GM21786 (cell line): ENCODE results near the gene LCE2D.
"Not testable (repeated sequence)": the region's sequence is repeated elsewhere in the genome, so short reads cannot be mapped to it uniquely, and the experiment has no call there.

Source experiments
- ATAC-seq: cut with Tn5 transposase; IDR thresholded peaks from one replicate; pipeline ENCODE4 v1.9.1; 2021; ENCODE audit not compliant: unreplicated experiment

Gene LCE2D, protein sequence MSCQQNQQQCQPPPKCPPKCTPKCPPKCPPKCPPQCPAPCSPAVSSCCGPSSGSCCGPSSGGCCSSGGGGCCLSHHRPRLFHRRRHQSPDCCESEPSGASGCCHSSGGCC

DNA sequence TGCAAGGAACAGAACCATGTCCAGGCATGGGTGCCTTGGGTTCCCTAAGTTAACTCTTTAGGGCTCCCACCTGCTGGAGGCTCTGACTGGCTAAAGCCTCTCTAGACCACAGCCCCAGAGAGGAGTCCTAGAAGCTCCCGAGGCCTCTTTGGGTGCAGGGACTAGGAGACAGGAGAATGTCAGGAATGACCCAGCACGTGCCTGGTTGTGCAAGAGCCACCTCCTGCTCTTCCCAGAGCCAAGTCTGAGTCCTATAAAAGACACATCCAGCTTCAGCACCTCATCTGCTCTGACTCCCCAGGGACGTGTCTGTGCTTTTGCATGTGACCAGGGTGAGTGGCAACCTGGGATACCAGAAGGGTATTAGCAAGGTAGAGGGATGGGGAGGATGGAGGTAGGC is at the start of gene LCE2D:
LCE2D (plus strand) TSS at position 283 of the 400 bp plus-strand sequence. CDS start 726 bp downstream, outside the sequence.
- no peak for ATAC-seq

DNA sequence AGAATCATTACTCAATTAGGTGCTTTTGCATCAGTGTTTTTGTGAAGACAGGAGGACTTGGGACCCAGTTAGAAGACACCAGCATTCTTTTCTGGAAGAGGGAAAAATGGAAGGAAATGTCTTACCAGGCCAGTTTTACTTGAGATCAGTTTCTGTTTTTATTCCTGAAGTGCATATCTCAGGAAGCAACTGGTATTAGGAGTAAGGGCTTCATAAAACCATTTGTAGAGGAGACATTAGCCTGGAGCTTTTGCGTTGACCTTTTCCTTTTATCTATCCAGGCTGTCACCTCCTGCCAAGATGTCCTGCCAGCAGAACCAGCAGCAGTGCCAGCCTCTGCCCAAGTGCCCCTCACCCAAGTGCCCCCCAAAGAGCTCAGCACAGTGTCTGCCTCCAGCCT is 49.7 kb upstream of the LCE2D start, which contains the start of gene LCE3B:
LCE3B (plus strand) TSS at position 301 of the 400 bp plus-strand sequence; CDS start at position 301, 0 bp downstream.
- ATAC-seq: no peak

DNA sequence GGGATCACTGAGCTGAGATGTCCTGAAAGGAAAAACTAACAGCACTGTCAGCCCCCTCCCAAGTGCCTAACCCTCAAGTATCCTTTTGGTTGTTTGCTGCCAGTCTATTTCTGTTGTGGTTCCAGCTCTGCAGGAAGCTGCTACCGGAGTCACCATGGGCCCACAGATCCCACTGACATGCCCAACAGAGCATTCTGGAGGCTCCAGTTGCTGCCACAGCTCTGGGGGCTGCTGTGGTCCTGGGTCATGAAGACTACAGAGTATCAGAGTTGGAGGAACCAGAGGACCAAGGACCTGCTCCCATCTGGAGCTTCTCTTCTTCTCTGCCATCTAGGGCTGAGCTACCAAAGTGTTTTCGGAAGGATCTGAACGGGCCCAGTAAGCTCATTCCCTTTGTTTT is 41.2 kb upstream of the LCE2D start:
- ATAC-seq: no peak

DNA sequence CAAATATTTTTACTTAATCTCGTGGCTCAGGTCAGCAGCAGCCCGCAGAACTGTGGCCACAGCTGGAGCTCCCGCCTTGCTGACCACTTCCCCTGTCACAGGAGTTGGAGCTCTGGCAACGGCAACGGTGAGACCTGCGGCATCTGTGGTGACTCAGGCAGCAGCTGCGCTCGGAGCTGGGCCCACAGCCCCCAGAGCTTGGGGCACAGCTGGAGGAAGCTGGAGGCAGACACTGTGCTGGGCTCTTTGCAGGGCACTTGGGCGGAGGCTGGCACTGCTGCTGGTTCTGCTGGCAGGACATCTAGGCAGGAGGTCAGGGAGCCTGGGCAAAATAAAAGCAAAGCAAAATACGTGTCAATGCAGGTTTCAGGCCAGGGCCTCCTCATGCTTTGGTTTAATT is 40.4 kb upstream of the LCE2D start, which contains the start of gene LCE3A:
LCE3A (minus strand) TSS at position 301 of the 400 bp plus-strand sequence; CDS start at position 301, 0 bp downstream.
- ATAC-seq: no peak

DNA sequence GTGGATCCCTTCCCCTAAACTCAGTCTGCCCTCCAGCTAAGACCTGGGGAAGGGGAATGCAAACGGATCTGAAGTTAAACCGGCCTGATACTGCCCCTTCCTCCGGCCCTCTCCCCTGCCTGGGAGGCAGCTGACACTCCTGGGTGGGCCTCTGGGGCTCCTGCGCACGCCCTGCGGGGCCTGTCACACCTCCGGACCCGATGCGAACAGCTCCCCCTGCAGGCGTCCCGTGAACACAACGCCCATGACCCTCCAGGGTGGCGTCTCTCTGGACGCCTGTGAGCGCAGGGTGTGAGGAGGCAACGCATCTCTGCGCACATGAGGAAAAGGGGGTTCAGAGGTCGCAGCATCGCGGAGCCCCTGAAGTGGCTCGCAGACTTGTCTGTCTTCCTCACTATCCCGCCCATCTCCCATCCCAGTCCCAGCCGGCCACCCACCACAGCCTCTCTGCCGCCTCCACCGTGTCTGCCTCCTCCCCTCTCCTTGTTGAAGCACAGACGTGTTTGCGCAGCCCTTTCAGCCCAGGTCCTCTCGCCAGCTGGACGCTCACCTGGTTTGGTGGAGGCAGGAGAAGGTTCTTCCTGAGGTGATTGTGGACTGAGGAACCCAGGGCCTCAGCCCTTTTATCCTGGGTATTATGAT is 39.9 kb upstream of the LCE2D start:
- no peak for ATAC-seq

DNA sequence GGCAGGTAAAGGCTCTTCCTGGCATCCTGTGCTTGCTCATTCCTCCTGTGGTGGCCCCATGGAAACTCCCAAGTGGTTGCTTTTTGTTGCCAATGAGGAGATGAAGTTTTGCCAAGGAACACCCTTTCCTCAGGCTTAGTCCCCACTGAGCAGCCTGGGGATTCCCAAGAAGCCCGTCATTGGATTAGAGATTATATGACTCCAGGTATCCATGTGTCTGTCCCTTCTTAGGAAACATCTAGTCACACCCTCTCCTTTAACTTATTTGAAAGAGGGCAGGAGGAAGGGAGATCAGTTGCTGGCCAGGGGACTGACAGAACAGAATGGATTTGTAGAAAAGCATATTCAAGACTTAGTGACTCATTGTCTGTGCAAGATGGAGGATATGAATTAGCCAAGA is 36.4 kb upstream of the LCE2D start:
- ATAC-seq: no peak

DNA sequence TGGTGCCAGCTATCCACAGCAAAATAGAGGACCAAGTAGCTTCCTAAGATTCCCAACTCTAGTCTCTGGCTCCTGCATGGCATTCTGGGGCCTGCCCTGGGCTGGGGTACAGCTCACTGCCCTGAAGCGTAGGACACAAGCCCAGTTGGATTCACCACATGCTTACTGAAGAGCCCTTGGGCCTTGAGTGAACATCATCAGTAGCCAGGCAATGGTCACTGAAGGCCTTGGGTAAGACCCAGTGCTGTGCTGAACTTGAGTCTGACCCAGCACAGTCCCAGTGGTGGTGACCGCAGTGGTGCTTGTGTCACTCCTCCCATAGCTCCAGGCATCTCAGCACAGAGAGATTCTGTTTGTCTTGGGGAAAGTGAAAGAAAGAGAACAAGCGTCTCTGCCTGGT is 32.6 kb upstream of the LCE2D start:
- ATAC-seq: no peak

DNA sequence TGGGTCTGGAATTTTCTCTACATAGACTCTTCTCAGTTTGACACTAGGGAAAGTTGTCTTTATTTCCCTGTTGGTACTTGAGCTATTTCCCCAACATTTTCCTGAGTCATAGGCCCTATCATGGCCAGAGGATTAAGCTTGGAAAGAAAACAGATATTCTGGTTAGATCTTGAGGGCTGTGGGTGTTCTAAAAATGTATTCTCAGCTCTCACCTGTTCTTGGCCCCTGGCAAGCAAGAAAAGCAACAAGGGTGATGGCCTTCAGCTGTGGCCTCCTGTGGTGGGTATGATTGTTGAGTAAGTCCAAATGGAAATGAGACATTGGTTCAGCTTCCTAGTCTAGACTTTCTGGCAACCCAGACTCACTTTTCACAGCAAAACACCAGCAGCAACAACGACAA is 22.8 kb upstream of the LCE2D start:
- ATAC-seq: no peak

DNA sequence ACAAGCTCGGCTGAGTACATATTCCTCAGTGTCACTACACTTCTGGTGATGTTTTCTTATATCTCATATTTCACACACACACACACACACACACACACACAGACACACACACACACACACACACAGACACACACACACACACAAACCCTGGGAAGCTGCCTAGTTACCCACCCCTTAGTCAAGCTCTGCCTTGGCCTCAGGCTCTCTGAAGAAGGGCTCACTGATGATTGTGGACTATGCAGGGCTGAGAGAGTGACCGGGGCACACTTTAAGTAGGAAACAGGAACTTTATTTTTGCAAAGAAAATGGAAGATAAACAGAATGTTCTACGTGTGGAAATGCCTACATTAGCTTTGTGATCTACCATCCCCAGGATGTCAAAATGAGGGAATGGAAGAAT is 19.2 kb upstream of the LCE2D start:
- ATAC-seq: no peak

DNA sequence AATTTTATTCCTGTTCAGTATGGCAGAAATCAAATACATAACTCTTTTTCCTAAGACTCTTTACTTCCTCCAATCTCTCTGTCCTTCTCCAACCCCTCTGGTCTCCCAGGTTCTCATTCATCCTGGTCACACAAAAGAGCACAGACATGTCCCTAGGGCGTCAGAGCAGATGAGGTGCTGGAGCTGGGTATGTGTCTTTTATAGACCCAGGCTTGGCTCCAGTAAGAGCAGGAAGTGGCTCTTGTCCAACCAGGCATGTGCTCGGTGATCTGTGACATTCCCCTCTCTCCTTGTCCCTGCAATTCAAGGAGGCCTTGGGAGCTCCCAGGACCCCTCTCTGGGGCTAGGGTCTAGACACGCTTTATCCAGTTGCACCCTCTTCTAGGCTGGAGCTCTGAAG is 18.0 kb upstream of the LCE2D start:
- ATAC-seq: no peak

DNA sequence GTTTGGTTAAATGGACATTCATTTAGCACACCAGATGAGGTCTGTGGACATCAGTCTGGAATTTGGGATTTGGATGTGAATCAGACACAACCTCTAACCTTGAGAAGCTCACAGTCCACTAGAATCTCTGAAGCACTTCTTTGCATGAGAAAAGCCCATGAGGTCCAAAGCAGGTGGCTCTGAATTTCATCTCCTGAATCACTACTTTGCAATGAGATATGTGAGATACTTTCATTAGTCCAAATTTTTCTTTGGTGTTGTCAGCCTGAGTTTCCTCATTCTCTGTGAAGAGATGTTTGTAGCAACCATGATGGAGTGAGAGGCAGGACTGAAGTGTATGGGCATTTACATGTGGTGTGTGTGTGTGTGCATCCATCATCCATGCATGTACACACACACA is 16.5 kb upstream of the LCE2D start:
- no peak for ATAC-seq

DNA sequence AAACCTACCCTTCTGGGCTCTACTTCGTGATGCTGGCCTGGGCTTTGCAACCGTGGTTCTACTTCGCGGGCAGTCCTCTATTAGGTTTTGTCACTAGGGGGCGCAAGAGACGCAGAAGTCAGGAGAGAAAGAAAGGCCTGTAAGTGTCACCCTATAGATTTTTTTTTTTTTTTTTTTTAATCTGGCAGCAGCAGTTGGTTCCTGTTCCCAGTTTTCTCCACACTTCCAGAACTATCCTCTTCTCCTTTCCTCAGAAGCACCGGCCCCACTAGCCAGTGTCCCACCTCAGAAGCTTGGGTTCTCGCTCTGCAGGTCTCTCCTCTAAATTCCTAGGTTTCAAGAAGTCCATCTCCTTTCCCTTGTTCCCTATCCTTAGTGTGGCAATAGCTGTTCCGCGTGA is 9.1 kb upstream of the LCE2D start:
- ATAC-seq: no peak

DNA sequence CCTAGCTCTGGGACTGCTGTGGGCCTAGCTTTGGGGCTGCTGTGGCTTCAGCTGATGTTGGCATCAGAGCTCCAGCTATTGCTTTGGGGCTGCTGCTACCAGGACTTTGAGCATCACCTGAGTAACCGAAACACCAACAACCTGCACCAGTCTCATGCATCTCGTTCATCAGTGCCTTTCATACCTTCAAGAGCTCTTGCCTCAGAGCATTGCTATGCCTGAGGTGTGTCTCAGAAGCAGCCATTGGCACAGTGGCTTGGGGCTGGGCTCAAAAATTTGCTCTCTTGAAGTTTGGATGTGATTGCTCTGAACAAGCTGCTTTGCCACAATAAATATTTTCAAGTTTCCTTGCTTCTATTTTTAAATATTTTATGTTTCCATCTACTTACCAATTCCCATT is 6.7 kb upstream of the LCE2D start:
- no peak for ATAC-seq

DNA sequence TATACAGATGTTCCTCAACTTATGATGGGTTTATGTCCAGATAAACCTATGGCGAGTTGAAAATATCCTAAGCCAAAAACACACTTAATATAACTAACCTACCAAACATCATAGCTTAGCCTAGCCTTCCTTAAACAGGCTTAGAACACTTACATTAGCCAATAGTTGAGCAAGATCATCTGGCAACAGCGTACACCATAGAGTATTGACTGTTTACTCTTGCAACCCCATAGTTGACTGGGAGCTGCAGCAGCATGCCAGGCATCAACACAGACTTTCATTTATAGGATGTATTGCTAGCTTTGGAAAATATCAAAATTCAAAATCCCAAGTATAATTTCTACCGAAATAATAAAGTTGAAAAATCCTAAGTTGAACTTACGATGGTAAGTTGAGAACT is 5.5 kb upstream of the LCE2D start:
- ATAC-seq: no peak

DNA sequence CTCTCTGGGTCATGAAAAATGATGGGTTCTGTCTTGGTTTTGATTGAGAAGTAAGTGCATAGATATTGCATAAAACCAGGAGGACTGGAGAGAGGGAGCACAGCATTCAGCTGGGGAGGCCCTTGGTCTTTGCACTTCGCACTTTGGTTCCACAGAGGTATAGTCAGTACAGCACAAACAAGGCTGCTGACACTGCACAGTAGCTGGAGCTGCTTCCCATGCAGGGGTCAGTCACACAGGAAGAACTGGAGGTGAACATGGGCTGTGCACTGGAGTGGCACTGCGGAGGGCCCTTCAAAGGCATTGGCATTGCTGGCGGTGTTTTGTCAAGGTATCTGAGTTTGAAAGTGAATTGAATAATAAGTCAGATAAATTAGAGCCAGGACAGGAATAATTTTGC is 4.5 kb upstream of the LCE2D start:
- ATAC-seq: no peak

DNA sequence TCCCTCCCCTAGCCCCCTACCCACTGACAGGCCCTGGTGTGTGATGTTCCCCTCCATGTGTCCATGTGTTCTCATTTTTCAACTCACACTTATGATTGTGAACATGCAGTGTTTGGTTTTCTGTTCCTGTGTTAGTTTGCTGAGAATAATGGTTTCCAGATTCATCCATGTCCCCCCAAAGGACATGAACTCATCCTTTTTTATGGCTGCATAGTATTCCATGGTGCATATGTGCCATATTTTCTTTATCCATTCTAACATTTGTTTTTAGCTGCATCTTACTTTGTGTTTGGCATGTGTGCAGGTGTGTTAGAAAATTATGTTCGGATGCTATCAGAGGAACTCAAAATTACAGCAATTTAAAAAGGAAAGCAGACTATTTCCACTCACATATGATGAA is 3.0 kb downstream of the LCE2D start:
- ATAC-seq: not testable (repeated sequence)

DNA sequence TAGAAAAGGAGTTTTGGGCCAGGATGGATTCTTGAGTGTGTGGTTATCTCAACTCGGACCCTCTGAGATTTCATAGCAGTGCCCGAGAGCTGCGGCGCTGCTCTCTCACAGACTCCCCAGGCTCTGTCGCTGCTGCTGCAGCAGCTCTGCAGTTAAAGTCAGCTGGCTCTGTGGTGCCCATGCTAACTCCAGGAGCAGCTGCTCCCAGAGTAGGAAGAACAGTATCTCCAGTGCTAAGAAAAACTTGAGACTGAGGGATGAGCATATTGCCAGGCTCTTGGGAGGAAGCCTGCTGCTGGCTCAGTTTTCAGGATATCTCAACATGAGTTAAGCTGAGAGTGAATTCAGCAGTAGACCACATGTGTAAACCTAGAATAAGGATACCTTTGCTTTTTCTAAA is 4.5 kb downstream of the LCE2D start:
- ATAC-seq: no peak

DNA sequence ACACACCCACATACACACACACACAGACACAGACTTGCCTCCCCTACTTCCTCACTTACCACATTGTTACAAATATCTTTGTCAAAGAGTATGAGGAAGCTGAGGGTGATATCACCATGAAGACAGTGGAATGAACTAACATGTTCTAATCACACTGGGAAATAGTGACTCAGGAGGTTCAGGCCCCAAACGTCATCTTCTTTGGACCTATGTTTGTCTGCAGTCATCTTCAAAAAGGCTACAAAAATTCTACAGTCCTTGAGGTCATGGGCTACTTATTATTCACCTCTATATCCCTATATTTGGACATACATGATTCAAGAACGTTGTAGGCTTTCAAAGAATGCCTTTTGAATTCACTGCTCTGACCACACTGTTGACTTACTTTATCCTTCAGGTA is 9.8 kb downstream of the LCE2D start:
- ATAC-seq: no peak

DNA sequence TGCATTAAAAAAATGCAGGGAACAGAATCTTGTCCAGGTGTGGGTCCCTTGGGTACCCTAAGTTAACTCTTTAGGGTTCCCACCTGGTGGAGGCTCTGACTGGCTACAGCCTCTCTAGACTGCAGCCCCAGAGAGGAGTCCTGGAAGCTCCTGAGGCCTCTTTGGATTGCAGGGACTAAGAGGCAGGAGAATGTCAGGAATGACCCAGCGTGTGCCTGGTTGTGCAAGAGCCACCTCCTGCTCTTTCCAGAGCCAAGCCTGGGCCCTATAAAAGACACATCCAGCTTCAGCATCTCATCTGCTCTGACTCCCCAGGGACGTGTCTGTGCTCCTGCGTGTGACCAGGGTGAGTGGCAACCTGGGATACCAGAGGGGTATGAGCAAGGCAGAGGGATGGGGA is 11.8 kb downstream of the LCE2D start, which contains the start of gene LCE2C:
LCE2C (plus strand) TSS at position 297 of the 400 bp plus-strand sequence. CDS start 737 bp downstream, outside the sequence.
- not testable (repeated sequence) for ATAC-seq

DNA sequence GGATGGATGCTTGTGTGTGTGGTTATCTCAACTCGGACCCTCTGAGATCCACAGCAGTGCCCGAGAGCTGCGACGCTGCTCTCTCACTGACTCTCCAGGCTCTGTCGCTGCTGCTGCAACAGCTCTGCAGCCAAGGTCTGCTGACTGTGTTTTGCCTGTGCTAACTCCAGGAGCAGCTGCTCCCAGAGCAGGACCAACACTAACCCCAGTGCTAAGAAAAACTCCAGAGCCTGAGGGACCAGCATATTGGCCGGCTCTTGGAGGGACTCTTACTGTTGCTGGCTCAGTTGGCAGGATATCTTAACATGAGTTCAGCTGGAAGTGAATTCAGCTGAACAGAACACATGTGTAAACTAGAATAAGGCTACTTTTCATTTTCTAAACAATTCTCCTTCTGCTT is 16.3 kb downstream of the LCE2D start:
- ATAC-seq: no peak

DNA sequence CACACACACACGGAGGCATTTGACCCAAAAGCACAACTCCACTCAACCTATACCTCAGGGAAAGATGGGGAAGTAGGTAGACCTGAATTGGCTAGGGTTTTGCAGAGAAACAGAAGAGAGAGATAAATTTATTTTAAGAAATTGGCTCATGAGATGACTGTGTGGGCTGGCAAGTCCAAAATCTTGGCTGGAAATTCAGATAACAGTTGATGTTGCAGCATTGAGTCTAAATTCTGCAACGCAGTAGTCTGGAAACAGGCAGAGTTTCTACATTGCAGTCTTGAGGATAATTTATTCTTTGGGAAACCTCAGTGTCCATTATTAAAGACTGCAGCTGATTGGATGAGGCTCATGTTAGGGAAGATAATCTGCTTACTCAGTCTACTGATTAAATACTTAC is 18.4 kb downstream of the LCE2D start:
- no peak for ATAC-seq

DNA sequence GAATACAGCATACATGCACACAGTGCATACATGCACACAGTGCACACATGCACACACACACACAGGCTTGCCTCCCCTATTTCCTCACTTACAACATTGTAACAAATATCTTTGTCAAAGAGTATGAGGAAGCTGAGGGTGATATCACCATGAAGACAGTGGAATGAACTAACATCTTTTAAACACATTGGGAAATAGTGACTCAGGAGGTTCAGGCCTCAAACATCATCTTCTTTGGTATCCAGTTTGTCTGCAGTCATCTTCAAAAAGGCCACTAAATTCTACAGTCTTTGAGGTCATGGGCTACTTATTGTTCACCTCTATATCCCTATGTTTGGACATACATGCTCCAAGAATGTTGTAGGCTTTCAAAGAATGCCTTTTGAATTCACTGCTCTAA is 20.7 kb downstream of the LCE2D start:
- no peak for ATAC-seq

DNA sequence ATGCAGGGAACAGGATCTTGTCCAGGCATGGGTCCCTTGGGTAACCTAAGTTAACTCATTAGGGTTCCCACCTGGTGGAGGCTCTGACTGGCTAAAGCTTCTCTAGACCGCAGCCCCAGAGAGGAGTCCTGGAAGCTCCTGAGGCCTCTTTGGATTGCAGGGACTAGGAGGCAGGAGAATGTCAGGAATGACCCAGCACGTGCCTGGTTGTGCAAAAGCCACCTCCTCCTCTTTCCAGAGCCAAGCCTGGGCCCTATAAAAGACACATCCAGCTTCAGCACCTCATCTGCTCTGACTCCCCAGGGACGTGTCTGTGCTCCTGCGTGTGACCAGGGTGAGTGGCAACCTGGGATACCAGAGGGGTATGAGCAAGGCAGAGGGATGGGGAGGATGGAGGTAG is 22.6 kb downstream of the LCE2D start, which contains the start of gene LCE2B:
LCE2B (plus strand) TSS at position 301 of the 400 bp plus-strand sequence. CDS start 721 bp downstream, outside the sequence.
- ATAC-seq: not testable (repeated sequence)
